OCI-LY7 (cell line): ENCODE data around the gene DAPK1.

Experiments used
- CTCF ChIP-seq: fragments of 200-600 bp; sonication (generic); conservative IDR thresholded peaks from 2 replicates; pipeline ENCODE4 v1.5.1; 2014; ENCODE audit warnings: mild to moderate bottlenecking, antibody characterized with exemption, low read length, moderate library complexity, mixed read lengths
- EZH2phosphoT487 ChIP-seq: fragments of 200-600 bp; sonication (generic); IDR thresholded peaks from 2 replicates; pipeline ENCODE4 v1.6.1; 2018; ENCODE audit warnings: low read depth, borderline replicate concordance, mild to moderate bottlenecking, mixed run types, antibody characterized with exemption, low read length, moderate library complexity, mixed read lengths

GRCh38 chr9:87646546-87646945 lies 148.9 kb downstream of the DAPK1 start:
- TF ChIP-seq CTCF, result no peak
- TF ChIP-seq EZH2phosphoT487, result no peak
